SK-N-DZ (cell line): ENCODE results near the gene SIDT1.

Experiments used
- DNase-seq: peaks from one replicate; pipeline ENCODE4 v3.0.0-alpha.2; 2015; ENCODE audit warnings: low spot score

The SIDT1 gene

GRCh38 chr3:113545594-113545993 lies 13.2 kb downstream of the SIDT1 start:
- no peak for DNase-seq

GRCh38 chr3:113546414-113546893 lies 14.1 kb downstream of the SIDT1 start:
- DNase-seq, result no peak

GRCh38 chr3:113548501-113548900 lies 16.1 kb downstream of the SIDT1 start:
- no peak for DNase-seq

GRCh38 chr3:113551820-113552219 lies 19.5 kb downstream of the SIDT1 start:
- no peak for DNase-seq

GRCh38 chr3:113552851-113553250 lies 20.5 kb downstream of the SIDT1 start:
- DNase-seq, result no peak

- DNase-seq, result no peak
These were observed 22.8 kb downstream of the SIDT1 start for GRCh38 chr3:113555138-113555537.

- DNase-seq, result no peak
These were observed 24.1 kb downstream of the SIDT1 start for GRCh38 chr3:113556316-113556945.

GRCh38 chr3:113556946-113557335 lies 24.6 kb downstream of the SIDT1 start:
- no peak for DNase-seq

GRCh38 chr3:113557374-113557773 lies 25.0 kb downstream of the SIDT1 start:
- DNase-seq, result no peak

GRCh38 chr3:113559009-113559408 lies 26.7 kb downstream of the SIDT1 start:
- DNase-seq, result no peak

- DNase-seq, result no peak
These were observed 27.9 kb downstream of the SIDT1 start for GRCh38 chr3:113560271-113560670.

- DNase-seq, result no peak
These were observed 28.7 kb downstream of the SIDT1 start for GRCh38 chr3:113560831-113561623.

GRCh38 chr3:113565555-113565954 lies 33.2 kb downstream of the SIDT1 start:
- no peak for DNase-seq

GRCh38 chr3:113570158-113570557 lies 37.8 kb downstream of the SIDT1 start:
- no peak for DNase-seq

- DNase-seq, result no peak
These were observed 39.0 kb downstream of the SIDT1 start for GRCh38 chr3:113571360-113571759.

GRCh38 chr3:113573728-113574127 lies 41.4 kb downstream of the SIDT1 start:
- DNase-seq, result no peak

- no peak for DNase-seq
These were observed 41.9 kb downstream of the SIDT1 start for GRCh38 chr3:113574213-113574612.

- DNase-seq, result no peak
These were observed 42.9 kb downstream of the SIDT1 start for GRCh38 chr3:113575206-113575605.

- no peak for DNase-seq
These were observed 52.9 kb downstream of the SIDT1 start for GRCh38 chr3:113585228-113585627.

- no peak for DNase-seq
These were observed 53.4 kb downstream of the SIDT1 start for GRCh38 chr3:113585720-113586119.

- DNase-seq, result no peak
These were observed 56.5 kb downstream of the SIDT1 start for GRCh38 chr3:113588806-113589205.

GRCh38 chr3:113589971-113590370 lies 57.6 kb downstream of the SIDT1 start:
- DNase-seq, result no peak

- DNase-seq, result no peak
These were observed 58.6 kb downstream of the SIDT1 start for GRCh38 chr3:113590983-113591382.
